GM12874 (cell line): ENCODE data around the gene ITCH.

ENCODE experiments used
- TF ChIP-seq, protein P1 (sequence below): IDR thresholded peaks from 2 replicates; pipeline ENCODE4 v1.5.1; 2011; ENCODE audit warnings: low read depth, mild to moderate bottlenecking, control low read depth, low read length, moderate library complexity; ENCODE audit not compliant: insufficient read depth

ITCH gene

DNA sequence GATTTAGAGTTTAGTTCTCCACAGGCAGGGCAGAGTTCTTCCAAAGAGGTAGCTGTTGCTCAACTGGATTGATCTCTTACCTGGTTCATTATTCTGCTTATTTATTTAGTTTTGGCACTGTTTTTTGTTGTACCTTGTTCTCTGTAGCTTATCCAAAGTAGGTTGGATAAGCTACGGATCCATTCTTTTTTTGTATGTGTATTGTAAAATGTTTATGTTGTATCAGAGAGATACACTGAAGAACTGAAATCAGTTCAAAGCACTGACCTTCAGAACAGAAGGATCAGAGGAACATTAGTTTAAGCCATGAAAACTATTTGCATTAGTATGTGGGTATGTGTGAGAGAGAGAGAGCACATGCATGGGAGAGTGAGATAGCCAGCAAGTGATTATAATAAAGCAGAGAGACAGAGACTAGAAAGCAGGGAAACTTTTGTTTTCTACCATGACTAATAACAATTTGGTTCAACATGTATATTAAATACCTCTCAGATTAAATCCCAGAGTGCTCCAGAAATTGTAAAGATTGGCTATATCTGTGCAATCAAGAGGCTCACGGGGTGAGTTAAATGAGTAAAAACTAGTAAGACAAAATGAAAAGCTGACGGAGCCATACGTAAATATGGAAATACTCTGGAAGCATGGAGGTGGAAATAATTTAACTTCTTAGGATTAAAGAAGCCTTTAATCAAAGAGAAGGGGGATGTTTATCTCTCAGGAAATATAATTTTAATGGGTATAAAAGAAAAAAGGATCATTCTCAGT lies 40.2 kb downstream of the ITCH start:
- TF ChIP-seq, protein P1, sequence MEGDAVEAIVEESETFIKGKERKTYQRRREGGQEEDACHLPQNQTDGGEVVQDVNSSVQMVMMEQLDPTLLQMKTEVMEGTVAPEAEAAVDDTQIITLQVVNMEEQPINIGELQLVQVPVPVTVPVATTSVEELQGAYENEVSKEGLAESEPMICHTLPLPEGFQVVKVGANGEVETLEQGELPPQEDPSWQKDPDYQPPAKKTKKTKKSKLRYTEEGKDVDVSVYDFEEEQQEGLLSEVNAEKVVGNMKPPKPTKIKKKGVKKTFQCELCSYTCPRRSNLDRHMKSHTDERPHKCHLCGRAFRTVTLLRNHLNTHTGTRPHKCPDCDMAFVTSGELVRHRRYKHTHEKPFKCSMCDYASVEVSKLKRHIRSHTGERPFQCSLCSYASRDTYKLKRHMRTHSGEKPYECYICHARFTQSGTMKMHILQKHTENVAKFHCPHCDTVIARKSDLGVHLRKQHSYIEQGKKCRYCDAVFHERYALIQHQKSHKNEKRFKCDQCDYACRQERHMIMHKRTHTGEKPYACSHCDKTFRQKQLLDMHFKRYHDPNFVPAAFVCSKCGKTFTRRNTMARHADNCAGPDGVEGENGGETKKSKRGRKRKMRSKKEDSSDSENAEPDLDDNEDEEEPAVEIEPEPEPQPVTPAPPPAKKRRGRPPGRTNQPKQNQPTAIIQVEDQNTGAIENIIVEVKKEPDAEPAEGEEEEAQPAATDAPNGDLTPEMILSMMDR = no peak

DNA sequence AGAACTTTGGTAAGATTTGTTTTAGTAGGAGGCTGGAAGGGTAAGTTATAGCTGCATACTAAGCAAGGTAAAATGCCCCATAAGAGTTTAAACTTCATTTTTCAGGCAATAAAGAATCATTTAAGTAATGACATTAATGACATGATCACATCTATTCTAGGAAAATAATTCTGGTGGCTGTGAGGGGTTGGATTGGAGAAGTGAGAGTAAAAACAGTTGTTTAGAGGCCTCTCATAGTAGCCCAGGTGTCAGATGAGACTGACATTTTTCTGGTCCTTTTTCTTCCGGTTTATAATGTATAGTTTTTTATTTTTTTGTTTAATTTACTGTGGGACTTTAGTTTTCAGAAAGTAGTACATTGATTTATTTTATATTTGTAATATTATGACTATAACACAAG lies 40.8 kb downstream of the ITCH start:
- TF ChIP-seq, protein P1 = no peak

DNA sequence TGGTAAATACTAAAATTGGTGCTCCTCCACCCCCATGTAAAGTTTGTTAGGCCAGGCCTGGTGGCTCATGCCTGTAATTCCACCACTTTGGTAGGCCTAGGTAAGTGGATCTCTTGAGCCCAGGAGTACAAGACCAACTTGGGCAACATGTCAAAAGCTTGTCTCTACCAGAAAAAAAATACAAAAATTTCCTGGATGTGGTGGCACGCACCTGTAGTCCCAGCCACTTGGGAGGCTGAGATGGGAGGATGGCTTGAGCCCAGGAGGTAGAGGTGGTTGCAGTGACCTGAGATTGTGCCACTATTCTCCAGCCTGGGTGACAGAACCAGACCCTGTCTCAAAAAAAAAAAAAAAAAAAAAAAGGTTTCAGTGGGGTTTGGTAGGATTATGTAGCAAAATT lies 41.7 kb downstream of the ITCH start:
- TF ChIP-seq, protein P1 = no peak

DNA sequence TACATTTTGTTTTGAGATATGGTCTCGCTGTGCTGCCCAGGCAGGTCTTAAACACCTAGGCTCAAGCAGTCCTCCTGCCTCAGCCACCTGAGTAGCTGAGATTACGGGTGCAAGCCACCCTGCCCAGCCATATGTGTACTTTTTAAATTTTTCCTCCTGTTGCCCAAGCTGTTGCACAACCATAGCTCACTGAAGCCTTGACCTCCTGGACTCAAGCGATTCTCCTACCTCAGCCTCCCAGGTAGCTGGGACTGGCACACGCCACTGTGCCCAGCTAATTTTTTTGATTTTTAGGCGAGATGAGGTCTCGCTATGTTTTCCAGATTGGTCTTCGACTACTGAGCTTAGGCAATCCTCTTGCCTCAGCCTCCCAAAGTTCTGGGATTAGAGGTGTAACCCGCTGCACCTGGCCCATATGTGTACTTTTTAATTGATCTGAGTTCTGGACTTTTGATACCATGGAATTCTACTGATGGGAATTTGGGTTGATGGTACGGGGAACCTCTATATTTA lies 44.9 kb downstream of the ITCH start:
- TF ChIP-seq, protein P1 = no peak

DNA sequence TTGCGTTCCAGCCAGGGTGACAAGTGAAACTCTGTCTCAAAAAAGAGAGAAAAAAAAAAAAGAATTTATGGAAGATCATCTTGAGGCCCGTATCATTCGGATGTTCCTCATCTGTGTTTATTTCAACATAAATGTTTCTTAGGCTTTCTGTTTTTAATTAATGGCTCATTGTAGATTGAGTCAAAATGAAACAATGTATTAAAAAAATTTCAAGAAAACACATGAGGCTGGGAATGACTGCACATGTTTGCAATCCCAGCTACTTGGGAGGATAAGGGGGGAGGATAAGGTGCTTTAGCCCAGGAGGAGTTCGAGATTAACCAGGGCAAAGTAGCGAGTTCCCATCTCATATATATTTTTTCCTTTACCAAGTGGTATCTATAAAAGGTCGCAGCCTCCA lies 47.3 kb downstream of the ITCH start:
- TF ChIP-seq, protein P1 = no peak

DNA sequence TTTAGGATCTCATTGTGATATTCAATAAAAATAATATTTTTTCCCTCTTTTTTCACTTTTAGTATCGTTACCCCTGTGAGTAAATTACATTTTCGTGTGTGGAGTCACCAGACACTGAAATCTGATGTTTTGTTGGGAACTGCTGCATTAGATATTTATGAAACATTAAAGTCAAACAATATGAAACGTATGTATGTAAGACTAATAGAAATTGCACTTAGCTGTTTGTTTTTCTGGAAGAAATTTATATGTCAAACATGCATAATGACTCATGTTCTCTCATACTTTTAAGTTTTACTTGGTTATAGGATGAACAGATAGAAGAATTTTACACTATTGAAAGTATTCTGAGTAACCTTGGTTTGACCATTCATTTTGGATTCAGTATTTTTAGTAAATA lies 49.4 kb downstream of the ITCH start:
- TF ChIP-seq, protein P1 = no peak

DNA sequence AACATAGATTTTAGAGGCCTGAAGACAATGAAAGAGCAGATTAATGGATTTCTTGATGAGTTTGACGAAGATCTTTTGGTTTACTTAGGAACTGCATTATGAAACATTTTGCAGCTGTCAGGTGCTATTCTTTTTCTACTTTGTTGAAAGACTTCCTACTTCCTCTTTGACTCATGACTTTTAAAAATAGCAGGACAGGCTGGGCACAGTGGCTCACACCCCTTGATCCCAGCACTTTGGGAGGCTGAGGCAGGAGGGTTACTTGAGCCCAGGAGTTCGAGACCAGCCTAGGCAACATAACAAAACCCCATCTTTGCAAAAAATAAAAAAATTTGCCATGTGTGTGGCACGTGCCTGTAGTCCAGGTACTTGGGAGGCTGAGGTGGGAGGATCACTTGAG lies 52.0 kb downstream of the ITCH start:
- TF ChIP-seq, protein P1 = no peak
